ENCODE results near the gene RNF208.

The RNF208 gene

GRCh38 chr9:137189297-137190295, 32.4 kb downstream of the RNF208 start:
- FAIRE-seq: no peak

GRCh38 chr9:137188490-137189296, 33.3 kb downstream of the RNF208 start, which contains the start of the genes ANAPC2 and SSNA1:
ANAPC2 (minus strand) TSS chr9:137188560; CDS start chr9:137188532, 28 bp downstream.
SSNA1 (plus strand) TSS chr9:137188676; CDS start chr9:137188727, 51 bp downstream.
- FAIRE-seq: no peak

- no peak for FAIRE-seq
These were observed 34.0 kb downstream of the RNF208 start for GRCh38 chr9:137188086-137188489.

- FAIRE-seq: no peak
These were observed 34.7 kb downstream of the RNF208 start for GRCh38 chr9:137187386-137187785.

GRCh38 chr9:137186385-137186784, 35.7 kb downstream of the RNF208 start:
- FAIRE-seq: no peak

- no peak for FAIRE-seq
These were observed 36.1 kb downstream of the RNF208 start for GRCh38 chr9:137185921-137186320.

GRCh38 chr9:137184881-137185660, 37.0 kb downstream of the RNF208 start:
- no peak for FAIRE-seq

GRCh38 chr9:137183980-137184595, 38.0 kb downstream of the RNF208 start:
- FAIRE-seq: no peak

GRCh38 chr9:137182836-137183235, 39.2 kb downstream of the RNF208 start:
- no peak for FAIRE-seq

GRCh38 chr9:137181680-137182079, 40.4 kb downstream of the RNF208 start:
- FAIRE-seq: no peak

- FAIRE-seq: no peak
These were observed 41.5 kb downstream of the RNF208 start for GRCh38 chr9:137180491-137180890.

GRCh38 chr9:137179761-137180160, 42.3 kb downstream of the RNF208 start:
- FAIRE-seq: no peak

- FAIRE-seq: no peak
These were observed 43.0 kb downstream of the RNF208 start for GRCh38 chr9:137178939-137179630.

- no peak for FAIRE-seq
These were observed 43.7 kb downstream of the RNF208 start for GRCh38 chr9:137178201-137178938.

- FAIRE-seq: no peak
These were observed 45.5 kb downstream of the RNF208 start for GRCh38 chr9:137176302-137177182.

- no peak for FAIRE-seq
These were observed 46.6 kb downstream of the RNF208 start for GRCh38 chr9:137175345-137175961.

GRCh38 chr9:137174722-137175293, 47.2 kb downstream of the RNF208 start:
- FAIRE-seq: no peak

- FAIRE-seq: no peak
These were observed 48.0 kb downstream of the RNF208 start for GRCh38 chr9:137173796-137174664.
